Measurements from ENCODE around the gene RASIP1.
A peak's percentile ranks its signal among the peaks of the same experiment; 100 is the strongest.

RASIP1 gene

GRCh38 chr19:48755787-48756186, 15.4 kb upstream of the RASIP1 start:
- no peak for DNase-seq

- no peak for DNase-seq
Observed at GRCh38 chr19:48755084-48755641, 14.8 kb upstream of the RASIP1 start, which contains the start of gene FGF21. FGF21 (plus strand) TSS chr19:48755524; CDS start chr19:48756237, 713 bp downstream.

- DNase-seq = peak; percentile 82
Observed at GRCh38 chr19:48752496-48753365, 12.3 kb upstream of the RASIP1 start, which contains the start of gene FUT1. FUT1 (minus strand) TSS chr19:48752641; CDS start chr19:48751281, 1,360 bp downstream.

GRCh38 chr19:48751845-48752495, 11.6 kb upstream of the RASIP1 start:
- DNase-seq = no peak

- no peak for DNase-seq
Observed at GRCh38 chr19:48750771-48751504, 10.5 kb upstream of the RASIP1 start.

GRCh38 chr19:48750351-48750750, 9.9 kb upstream of the RASIP1 start:
- DNase-seq = no peak

GRCh38 chr19:48749571-48750198, 9.3 kb upstream of the RASIP1 start:
- DNase-seq = no peak

- DNase-seq = peak; percentile 92
Observed at GRCh38 chr19:48746738-48747575, 6.5 kb upstream of the RASIP1 start, which contains the start of gene IZUMO1. IZUMO1 (minus strand) TSS chr19:48746909; CDS start chr19:48745859, 1,050 bp downstream.

GRCh38 chr19:48746110-48746509, 5.7 kb upstream of the RASIP1 start:
- DNase-seq = no peak

GRCh38 chr19:48745208-48745995, 5.0 kb upstream of the RASIP1 start:
- peak; percentile 54 for DNase-seq

- no peak for DNase-seq
Observed at GRCh38 chr19:48742096-48742495, 1.7 kb upstream of the RASIP1 start.

GRCh38 chr19:48741129-48741999, 954 bp upstream of the RASIP1 start:
- DNase-seq = peak; percentile 56

- DNase-seq = no peak
Observed at GRCh38 chr19:48739404-48740163, 826 bp downstream of the RASIP1 start.

GRCh38 chr19:48738557-48739403, 1.6 kb downstream of the RASIP1 start:
- peak; percentile 85 for DNase-seq

GRCh38 chr19:48737360-48737998, 2.9 kb downstream of the RASIP1 start:
- no peak for DNase-seq

GRCh38 chr19:48735031-48735615, 5.3 kb downstream of the RASIP1 start:
- DNase-seq = no peak

- DNase-seq = no peak
Observed at GRCh38 chr19:48734625-48735024, 5.8 kb downstream of the RASIP1 start.
